GM19240 (cell line): ENCODE data around the gene RCOR1.
"Not testable (repeated sequence)": the region's sequence is repeated elsewhere in the genome, so short reads cannot be mapped to it uniquely, and the experiment has no call there.

Source experiments
- DNase-seq: peaks from one replicate; pipeline ENCODE4 v3.0.0; 2011; ENCODE audit warnings: low spot score; ENCODE audit not compliant: insufficient read length

RCOR1 gene

DNA sequence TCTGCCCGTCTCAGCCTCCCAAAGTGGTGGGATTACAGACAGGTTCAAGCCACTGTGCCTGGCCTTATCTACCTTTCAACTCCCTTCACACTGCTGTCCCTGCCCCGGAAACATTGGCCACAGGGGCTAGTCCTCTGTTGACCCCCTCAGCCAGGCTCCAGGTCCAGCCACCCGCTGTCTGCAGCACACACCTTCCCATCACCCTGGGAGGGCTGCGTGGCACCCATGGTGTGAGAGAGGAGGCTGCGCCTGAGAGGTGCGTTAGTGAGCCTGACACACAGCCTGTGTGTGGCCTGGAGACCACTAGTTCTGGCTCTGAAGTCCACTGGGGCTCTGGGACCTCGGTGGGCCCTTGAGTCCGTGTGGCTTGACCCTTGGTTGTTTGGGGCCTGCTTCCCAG, 156.4 kb downstream of the RCOR1 start:
- DNase-seq: no peak

DNA sequence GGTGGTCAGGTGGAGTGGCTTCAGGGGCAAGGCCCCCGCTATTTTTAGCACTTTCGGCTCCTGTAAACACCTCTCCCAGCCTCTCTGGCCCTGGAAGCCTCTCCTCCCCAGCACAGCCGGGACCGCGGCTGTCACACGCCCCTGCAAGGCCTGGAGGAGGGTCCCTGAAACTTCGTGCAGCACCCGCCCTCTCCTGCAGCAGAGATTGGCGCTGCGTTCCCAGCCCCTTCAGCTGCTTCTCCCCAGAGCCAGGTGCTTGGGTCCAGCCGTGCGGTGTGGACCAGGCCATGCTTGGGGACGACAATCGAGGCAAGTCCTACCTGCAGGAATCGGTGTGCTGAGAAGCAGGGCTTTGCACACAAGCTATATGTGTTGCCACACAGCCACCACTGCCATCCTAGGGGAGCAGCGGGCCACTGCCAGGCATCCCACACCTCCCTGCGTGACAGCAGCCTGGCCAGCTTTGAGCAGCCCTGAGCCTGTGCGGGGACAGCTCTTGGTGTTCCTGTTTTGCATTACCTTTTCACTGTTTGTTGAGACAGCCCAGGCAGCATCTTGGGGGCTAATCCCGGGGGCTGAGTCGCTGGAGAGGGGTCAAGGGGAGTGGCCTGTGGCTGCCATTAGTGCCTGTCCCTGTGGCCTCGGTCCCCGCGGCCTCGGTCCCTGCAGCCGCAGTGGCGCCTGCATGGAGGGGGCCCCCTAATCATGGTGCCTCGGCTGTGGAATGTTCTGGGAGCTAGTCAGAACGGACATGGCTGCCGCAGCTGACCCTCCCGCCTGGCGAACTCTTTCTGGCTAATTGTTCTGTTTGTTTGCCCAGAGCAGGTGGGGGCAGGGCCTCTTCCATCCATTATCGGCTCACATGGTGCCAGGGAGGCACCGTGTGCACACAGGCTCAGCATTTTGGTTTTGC, 157.2 kb downstream of the RCOR1 start:
- DNase-seq: no peak

- DNase-seq: no peak
Measured at GRCh38 chr14:102750376-102750775, 157.9 kb downstream of the RCOR1 start.

- no peak for DNase-seq
Measured at GRCh38 chr14:102751088-102751487, 158.6 kb downstream of the RCOR1 start.

DNA sequence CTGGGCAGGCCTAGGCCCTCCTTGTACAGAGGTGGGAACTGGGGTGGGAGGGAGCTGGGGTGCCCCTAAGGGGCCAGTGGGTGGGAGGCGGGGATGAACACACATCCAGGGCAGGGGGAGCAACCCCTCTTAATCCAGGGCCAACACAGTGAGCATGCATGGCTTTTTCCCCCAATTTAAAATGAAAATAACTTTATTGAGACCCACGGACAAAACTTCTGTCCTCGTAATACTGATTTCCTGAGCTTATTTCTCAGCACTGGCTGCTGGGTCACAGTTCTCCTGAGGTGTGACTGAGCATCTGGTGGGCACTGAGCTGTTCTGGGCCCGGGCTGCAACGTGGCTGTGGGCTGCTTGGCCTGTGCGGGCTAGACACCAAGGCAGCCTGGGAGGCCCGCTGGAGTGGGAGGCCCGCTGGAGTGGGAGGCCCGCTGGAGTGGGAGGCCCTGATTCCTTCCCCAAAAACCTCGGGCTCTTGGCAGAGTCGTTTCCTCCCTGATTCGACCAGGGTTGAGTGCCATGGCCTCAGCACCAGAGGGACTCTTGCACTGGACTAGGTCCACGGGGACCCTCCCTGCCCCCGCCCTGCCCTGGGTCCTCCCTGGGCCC, 159.9 kb downstream of the RCOR1 start:
- no peak for DNase-seq

DNA sequence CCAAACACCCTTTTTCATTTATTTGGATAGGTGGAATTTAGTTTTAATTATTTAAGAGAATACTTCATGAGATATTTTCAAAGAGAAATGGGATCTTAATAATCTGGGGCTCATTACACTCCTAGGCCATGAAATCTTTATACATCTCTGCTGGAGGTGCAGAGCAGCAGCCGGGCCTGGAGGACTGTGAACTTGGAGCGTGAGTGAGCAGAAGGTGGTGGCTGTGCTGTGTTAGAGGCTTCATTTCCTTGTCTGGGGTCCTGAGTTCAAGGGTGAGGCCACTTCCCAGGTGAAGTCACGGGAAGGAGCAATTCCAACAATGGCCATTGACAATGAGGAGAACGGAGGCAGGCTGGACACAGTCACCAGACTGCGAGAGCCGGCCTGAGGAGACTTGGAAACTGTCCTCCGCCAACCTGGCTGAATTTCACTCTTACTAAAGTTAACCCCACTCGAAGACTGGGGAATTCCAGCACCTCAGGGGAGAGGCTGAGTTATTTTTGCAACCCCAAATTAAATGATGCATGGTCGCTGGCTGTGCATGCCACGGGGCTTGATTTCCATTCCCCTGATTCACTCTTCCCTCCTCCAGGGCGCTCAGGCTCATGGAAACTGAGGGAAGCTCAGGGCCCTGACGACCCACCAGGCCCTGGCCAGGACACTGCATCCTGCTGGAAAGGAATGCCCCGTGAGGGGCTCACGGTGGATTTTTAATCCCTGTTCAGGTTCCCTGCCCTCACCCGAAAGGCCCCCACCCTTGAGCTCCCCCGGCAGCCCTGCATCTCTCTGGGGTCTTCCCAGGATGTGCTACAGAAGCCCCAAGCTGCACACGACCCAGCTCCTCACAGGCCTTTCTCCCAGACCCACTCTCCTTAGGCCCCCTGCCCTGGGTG, 162.2 kb downstream of the RCOR1 start:
- DNase-seq: no peak

DNA sequence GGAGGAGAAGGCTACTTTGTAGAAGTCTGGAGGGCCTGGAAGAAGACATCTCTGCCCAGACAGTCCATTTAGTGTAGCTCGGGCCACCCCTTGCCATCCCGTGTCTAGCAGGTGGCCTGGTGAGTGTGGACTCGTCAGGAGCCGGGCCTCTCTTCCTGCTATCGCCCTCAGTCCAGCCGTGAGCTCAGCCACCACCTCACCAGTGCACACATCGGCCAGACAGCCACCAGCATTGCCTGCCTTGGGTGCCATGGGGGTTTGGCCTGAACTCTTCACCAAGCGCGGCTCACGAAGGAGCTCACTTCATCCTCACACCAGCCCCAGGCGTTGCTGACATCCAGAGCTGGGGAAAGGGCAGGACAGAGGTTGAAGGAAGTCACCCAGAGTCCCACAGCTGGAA, 165.2 kb downstream of the RCOR1 start:
- DNase-seq: no peak

DNA sequence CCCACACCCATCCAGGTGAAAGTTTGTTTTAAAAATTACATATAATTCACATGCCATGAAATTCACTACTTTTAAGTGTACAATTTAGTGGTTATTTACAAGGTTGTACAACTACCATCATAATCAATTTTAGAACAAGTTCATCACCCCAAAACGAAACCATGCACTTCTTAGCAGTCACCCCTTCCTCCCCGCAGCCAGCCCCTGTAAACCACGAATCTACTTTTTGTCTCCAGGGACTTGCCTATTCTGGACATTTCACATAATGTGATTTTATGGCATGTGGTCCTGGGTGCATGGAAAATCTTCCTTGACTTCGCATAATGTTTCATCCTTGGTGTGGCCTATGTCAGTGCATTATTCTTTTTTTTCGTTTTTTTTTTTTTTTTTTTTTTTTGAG, 165.6 kb downstream of the RCOR1 start:
- no peak for DNase-seq

DNA sequence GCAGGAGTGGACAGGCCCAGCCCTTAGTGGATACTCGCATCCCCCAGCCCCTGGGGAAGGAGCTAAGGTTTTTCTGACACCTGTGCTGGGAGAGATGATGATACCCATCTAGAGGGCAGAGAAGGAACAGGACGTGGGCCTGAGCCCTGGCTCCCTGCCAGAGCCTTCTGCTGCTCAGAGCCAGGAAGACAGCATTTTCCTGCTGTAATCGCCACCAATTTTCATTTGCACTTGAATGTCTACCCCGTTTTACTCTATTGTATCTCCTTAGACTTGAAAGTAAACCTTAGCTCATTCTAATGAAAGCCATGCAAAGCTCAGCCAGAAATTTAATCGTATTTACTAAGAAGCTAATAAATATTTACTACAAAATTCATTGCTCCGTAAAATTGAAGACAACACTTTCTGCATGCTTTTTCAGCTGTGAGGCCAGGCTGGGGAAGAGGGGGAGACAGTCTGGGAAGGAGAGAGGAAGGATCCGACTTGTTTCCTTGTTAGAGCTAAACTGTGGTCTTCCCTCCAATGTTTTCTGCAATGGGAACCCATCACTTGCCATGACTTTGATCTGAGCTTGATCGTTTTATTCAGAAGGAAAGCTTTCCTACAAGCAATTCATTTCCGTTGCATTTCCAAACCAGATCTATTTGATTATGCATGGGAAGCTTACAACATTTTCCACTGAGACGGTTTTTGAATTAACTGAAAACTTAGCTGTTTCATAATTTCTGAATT, 167.2 kb downstream of the RCOR1 start:
- DNase-seq: no peak

DNA sequence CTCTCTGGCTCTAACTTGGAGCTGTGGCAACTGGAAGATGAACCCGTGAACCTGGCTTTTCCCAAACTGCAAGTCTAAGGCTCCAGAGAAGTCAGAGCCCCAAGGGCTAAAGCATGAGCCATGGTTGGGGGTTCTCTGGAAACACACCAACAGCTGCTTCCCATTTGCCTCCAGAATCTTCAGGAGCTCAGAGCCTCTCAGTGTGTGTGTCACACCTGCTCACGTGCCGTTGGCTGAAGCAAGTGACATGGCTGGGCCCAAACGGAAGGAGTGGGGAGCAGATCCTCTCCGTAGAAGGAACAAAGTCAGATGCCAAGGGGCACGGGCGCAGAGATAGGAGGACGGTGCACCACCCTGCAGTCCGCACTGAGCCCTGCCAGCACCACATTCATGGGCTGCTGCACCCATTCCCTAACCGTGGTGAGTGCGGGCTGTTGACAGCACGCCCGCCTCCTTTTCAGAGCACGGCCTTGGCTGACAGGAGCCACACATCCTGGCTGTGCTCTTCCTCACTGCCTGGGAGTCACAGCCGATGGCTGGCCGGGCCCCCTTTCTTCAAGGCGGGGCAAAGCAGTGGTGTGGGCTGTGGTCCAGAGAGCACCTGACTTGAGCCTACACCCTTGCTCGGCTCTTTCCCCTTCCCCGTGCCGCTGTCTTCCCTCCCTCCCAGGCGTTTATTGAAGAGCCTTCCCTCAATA, 168.2 kb downstream of the RCOR1 start:
- no peak for DNase-seq

DNA sequence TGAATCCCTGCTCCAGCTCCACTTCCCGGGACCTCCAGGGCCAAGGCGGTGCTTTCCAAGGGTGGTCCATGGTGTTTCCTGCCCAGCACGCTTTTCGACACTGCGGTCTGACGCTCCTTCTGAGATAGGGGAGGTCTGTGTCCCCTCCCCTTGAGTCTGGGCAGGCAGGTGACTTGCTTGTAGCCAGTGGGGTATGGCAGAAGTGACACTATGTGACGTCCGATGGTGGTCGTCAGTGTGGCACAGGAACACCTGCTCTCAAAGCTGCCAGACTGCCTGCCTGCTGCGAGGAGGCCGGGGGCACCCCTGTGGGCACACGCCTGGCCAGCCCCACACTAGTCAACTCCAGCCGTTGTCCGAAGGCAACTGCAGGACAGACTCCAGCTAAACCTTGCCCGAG, 168.8 kb downstream of the RCOR1 start:
- DNase-seq: no peak

DNA sequence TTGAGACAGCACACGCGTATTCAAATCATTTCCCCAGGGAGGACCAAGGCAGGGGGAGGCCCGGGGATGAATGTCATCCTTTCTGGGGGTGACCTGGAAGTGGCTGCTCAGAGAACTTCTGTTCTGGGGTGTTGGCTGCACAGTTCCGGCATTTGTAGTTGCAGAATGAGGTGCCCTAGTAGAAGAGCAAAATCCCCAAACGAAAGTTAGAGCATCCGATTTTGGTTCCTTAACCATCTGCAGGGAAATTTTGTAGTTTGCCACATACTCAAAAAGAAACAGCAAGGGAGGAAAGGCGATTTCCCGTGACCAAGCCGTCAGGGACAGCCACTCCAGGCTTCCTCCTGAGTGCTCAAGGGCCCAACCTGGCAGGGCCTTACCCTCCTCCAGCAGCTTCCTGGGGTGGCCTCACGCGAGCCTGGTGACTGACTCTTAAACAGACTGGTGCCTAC, 171.8 kb downstream of the RCOR1 start:
- DNase-seq: no peak

DNA sequence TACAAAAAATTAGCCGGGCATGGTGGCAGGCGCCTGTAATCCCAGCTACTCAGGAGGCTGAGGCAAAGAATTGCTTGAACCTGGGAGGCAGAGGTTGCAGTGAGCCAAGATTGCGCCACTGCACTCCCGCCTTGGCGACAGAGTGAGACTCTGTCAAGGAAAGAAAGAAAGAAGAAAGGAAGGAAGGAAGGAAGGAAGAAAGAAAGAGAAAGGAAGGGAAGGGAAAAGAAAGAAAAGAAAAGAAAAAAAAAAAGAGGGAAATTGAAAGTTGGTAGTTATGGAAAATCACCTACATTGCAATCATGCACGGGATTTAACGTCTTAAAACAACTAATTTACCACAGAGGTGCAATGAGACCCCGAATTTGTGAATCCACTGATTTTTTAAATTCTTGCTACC, 173.3 kb downstream of the RCOR1 start:
- not testable (repeated sequence) for DNase-seq

GRCh38 chr14:102768223-102769048, 176.0 kb downstream of the RCOR1 start:
- DNase-seq: no peak

DNA sequence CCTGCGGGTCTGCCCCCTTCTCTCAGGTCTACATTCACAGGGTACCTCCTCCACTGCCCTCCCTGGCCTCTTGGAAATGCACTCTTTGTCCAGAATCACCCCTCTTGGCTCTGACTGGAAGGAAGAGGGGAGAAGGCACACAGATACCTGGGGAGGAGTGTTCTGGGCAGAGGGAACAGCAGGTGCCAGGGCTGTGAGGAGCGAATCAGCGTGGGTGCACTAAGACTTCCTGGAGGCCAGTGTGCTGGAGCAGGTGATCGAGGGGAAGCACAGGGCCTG, 176.5 kb downstream of the RCOR1 start:
- no peak for DNase-seq

DNA sequence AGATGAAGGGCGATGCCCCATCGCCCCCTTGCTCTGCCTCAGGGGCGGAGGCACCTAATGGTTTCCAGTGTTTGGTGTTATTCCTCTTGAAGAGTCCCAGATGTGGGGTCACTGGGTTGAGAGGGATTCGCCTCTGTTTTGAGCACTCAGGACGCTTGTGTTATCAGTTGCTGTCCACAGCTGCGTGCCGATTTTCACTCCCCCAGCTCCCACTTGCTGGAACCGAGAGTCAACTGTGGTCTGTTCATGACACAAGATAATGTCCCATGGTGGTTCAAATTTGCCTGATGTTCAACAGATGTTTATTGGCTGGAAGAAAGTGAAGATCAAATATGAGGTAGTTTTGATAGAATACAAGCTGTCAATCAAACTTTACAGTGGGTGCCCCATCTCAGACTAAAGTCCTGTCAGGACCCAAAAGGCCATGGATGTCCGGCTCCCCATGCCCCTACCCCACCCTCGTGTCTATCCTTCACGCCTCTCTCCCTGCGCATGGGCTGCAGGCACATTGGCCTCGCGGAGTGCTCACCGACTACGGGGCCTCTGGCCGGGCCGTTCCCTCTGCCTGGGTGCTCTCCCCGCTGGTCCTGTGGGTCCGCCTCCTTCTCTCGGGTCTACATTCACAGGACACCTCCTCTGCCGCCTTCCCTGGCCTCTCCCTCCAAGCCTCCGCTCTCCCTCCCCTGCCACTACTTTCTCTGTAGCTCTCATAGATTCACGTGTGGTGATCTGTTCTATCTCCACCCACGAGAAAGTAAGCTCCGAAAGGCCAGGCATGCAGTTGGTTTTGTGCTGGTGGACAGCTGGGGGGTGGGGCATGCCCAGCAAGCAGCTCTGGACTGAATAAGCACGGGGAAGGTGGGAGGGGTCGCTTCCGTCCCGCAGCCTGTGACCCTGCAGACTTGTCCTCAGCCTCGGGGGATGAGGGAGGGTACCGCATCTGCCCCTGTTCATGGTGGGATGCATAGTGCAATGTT, 178.0 kb downstream of the RCOR1 start:
- DNase-seq: no peak

DNA sequence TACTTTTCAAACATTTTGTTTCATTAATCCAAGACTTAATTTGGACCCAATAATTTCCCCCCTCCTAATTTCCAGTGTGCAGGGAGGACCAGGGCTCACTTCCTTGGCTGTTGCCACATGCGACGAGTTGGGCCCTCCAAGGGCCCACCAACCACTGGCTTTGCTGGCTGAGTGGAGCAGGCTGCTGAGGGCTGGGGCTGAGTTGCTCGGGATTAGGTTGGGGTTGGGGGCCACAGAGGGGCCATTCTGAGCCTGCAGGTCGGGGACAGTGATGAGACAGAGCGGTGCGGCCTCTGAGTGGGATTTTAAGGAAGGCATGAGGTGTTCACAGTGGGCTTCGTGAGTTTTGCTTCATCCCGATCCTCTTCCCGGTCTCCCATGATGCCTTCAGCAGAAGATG, 178.7 kb downstream of the RCOR1 start:
- no peak for DNase-seq

DNA sequence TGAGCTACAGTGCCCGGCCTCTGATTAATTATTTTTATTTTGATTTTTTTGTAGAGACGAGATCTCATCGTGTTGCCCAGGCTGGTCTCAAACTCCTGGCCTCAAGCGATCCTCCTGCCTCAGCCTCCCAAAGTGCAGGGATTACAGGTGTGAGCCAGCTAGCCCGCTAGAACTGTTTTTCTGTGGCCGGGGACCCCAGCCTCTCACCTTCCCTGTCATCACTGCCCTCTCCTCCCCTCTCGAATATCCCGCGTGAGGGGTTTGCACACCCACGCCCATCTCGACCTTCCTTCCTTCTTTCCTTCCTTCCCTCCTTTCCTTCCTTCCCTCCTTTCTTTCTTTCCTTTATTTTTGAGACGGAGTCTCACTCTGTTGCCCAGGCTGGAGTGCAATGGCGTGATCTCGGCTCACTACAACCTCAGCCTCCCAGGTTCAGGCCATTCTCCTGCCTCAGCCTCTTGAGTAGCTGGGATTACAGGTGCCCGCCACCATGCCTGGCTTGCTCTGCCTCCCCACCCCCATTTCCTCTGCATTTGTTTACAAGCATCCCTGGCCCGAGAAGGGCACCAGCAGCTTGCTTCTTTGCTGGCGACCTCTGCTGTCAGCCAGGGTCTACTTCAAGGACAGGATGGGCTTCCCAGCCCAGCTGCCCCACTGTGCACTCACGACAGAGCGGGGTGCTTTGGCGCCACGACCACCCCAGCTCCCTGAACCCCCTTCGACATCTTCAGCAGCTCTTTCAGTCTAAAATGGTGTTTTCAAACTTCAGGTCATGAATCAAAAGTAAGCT, 180.5 kb downstream of the RCOR1 start:
- no peak for DNase-seq
